Brain microvascular endothelial cell (primary cell): Measurements from ENCODE around the gene ZNF549.

Source experiments
- DNase-seq: peaks from one replicate; pipeline ENCODE4 v3.0.0-alpha.2; 2020
- H3K27ac ChIP-seq: fragments of 250-450 bp; sonication (Bioruptor Pico); 2 replicates; pipeline ENCODE4 v1.5.1; 2020; ENCODE audit warnings: mild to moderate bottlenecking, moderate library complexity
- H3K27me3 ChIP-seq: fragments of 250-450 bp; sonication (Bioruptor Pico); replicated peaks from 2 replicates; pipeline ENCODE4 v1.5.1; 2020; ENCODE audit warnings: mild to moderate bottlenecking
- H3K36me3 ChIP-seq: fragments of 250-450 bp; sonication (Bioruptor Pico); replicated peaks from 2 replicates; pipeline ENCODE4 v1.5.1; 2020; ENCODE audit warnings: mild to moderate bottlenecking
- H3K4me3 ChIP-seq: 2 replicates; pipeline ENCODE4 v1.5.1; 2011; ENCODE audit warnings: low read depth, mild to moderate bottlenecking, control low read depth, low read length, moderate library complexity
- in situ Hi-C: cut with HindIII; loops from 2 replicates; pipeline ENCODE4 v1.10.0; 2017; ENCODE audit warnings: low sequenced_read_pairs, low pct_ligation_motif_present
- TF ChIP-seq, protein P1 (sequence below): IDR thresholded peaks from 2 replicates; pipeline ENCODE4 v1.5.1; 2011; ENCODE audit warnings: low read depth, mild to moderate bottlenecking, moderate library complexity, low read length, control low read depth, inconsistent platforms; ENCODE audit errors: missing control alignments

ZNF549 gene

DNA sequence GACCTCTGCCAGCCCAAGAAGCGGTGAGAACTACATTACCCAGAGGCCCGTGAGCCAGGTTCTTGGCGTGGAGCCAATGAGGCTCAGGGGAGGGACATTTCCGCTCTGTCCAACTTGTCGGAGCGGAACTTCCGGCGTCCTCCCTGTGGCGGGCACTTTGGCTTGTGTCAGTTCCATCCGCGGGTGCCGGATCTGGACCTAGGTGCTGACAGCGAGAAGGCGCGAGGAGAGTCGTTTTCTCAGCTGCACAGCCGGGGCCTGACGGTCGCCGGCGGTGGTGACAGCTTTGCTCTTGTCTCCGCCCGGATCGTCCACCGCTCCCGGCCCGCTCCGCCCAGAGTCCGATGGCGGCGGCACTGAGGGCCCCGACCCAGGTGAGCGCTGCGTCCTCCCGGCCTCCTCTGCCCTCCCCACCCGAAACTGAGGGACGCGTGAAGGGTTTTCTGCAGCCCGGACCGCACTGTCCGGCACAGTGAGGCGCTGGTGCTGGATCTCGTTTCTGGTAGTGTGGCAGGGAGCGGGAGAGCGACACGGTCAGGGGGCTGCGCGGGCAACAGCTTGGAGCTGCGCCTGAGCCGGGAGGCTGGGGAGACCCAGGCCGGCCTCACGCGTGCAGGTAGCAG is 72.7 kb downstream of the ZNF549 start, which contains the start of gene ZNF530:
TSS of gene ZNF530 (plus strand) at position 125 of the 623 bp plus-strand sequence. CDS start 4,461 bp downstream, outside the sequence.
- Histone ChIP-seq H3K27ac (no peak within 1 kb of the TSS), H3K4me3 (peak within 1 kb of the TSS; percentile 84), H3K27me3 (no peaks in the 10 kb centered on the region), H3K36me3 (peaks cover 3% of the 10 kb centered on the region)
- peak; percentile 89 for DNase-seq
- TF ChIP-seq, protein P1, sequence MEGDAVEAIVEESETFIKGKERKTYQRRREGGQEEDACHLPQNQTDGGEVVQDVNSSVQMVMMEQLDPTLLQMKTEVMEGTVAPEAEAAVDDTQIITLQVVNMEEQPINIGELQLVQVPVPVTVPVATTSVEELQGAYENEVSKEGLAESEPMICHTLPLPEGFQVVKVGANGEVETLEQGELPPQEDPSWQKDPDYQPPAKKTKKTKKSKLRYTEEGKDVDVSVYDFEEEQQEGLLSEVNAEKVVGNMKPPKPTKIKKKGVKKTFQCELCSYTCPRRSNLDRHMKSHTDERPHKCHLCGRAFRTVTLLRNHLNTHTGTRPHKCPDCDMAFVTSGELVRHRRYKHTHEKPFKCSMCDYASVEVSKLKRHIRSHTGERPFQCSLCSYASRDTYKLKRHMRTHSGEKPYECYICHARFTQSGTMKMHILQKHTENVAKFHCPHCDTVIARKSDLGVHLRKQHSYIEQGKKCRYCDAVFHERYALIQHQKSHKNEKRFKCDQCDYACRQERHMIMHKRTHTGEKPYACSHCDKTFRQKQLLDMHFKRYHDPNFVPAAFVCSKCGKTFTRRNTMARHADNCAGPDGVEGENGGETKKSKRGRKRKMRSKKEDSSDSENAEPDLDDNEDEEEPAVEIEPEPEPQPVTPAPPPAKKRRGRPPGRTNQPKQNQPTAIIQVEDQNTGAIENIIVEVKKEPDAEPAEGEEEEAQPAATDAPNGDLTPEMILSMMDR = peak; percentile 1
- in situ Hi-C loops = no loop called here

DNA sequence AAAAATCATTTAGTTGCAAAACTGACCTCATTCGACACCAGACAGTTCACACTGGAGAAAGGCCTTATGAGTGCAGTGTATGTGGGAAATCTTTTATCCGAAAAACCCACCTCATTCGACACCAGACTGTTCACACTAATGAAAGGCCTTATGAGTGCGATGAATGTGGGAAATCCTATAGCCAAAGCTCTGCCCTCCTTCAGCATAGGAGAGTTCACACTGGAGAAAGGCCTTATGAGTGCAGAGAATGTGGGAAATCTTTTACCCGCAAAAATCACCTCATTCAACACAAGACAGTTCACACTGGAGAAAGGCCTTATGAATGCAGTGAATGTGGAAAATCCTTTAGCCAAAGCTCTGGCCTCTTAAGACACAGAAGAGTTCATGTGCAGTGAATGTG is 79.8 kb downstream of the ZNF549 start:
- in situ Hi-C loops = no loop called here
- peaks cover 16% of the 10 kb centered on the region for H3K36me3 ChIP-seq

More for the DNA sequence above, 79.8 kb downstream of the ZNF549 start:
- no peak overlapping the region for H3K27ac ChIP-seq
- DNase-seq = no peak
- H3K4me3 ChIP-seq = no peak overlapping the region
- no peaks in the 10 kb centered on the region for H3K27me3 ChIP-seq
- TF ChIP-seq, protein P1 = no peak
